Renal pelvis (tissue), 3 donors: ENCODE results near the gene OGG1. TPM values are rescaled to one million over a fixed set of nuclear protein-coding genes. Genes with fewer than 3 reads are reported as not detected.

Source experiments
- polyA plus RNA-seq, 3 donors: library from polyadenylated mRNA; unstranded; fragments of 120-200 nt; gene quantifications; one replicate each; pipeline ENCODE4 v1.2.1, GENCODE V29; 2013; ENCODE audit not compliant: insufficient read length in 3 of 3

The OGG1 gene
- polyA plus RNA-seq, 3 donors = 63.7 to 84.8 (median 69.5) TPM

Other genes with a start within 250 kb of the OGG1 start
- under 1 TPM; 0.04 to 0.09 (median 0.06) TPM for gene LHFPL4, start 196.1 kb upstream of the OGG1 start, polyA plus RNA-seq
- 10 to 100 TPM; 32.1 to 41.7 (median 37.8) TPM for gene MTMR14, start 100.4 kb upstream of the OGG1 start, polyA plus RNA-seq
- gene CPNE9, start 46.1 kb upstream of the OGG1 start, polyA plus RNA-seq = under 1 TPM; 0.10 to 0.27 (median 0.10) TPM
- gene BRPF1, start 18.2 kb upstream of the OGG1 start, polyA plus RNA-seq = 10 to 100 TPM; 20.9 to 24.6 (median 21.3) TPM
- gene CAMK1, start 20.0 kb downstream of the OGG1 start, polyA plus RNA-seq = 10 to 100 TPM; 17.5 to 24.1 (median 22.8) TPM
- gene TADA3, start 42.5 kb downstream of the OGG1 start, polyA plus RNA-seq = 10 to 100 TPM; 69.4 to 79.8 (median 77.7) TPM
- gene ARPC4, start 43.1 kb downstream of the OGG1 start, polyA plus RNA-seq = 100 to 1,000 TPM; 122 to 140 (median 133) TPM
- gene TTLL3, start 60.3 kb downstream of the OGG1 start, polyA plus RNA-seq = 10 to 100 TPM; 37.7 to 93.8 (median 83.2) TPM
- gene RPUSD3, start 94.1 kb downstream of the OGG1 start, polyA plus RNA-seq = 10 to 100 TPM; 37.0 to 40.4 (median 39.2) TPM
- under 1 TPM in 1 of 3 donors, not detected in 2; 0.19 TPM for gene CIDEC, start 130.3 kb downstream of the OGG1 start, polyA plus RNA-seq
- gene JAGN1, start 140.7 kb downstream of the OGG1 start, polyA plus RNA-seq = 10 to 100 TPM; 44.5 to 49.8 (median 46.7) TPM
- 10 to 100 TPM; 11.2 to 17.0 (median 15.5) TPM for gene IL17RE, start 152.9 kb downstream of the OGG1 start, polyA plus RNA-seq
- gene IL17RC, start 167.1 kb downstream of the OGG1 start, polyA plus RNA-seq = 10 to 100 TPM; 32.8 to 44.8 (median 39.9) TPM
- gene CRELD1, start 183.9 kb downstream of the OGG1 start, polyA plus RNA-seq = 10 to 100 TPM; 53.1 to 78.9 (median 74.6) TPM
- 1 to 10 TPM; 4.3 to 5.8 (median 4.8) TPM for gene PRRT3, start 202.5 kb downstream of the OGG1 start, polyA plus RNA-seq
- 10 to 100 TPM; 79.1 to 90.1 (median 86.2) TPM for gene EMC3, start 236.9 kb downstream of the OGG1 start, polyA plus RNA-seq